Forelimb muscle (tissue), 1 donor: ENCODE data around the gene LEPR. TPM values are rescaled to one million over a fixed set of nuclear protein-coding genes. Genes with fewer than 3 reads are reported as not detected.

Source experiments
- polyA plus RNA-seq: library from polyadenylated mRNA; unstranded; fragments of 120-200 nt; gene quantifications from one replicate; pipeline ENCODE4 v1.2.1, GENCODE V29; 2013; ENCODE audit not compliant: insufficient read length

Gene LEPR
- polyA plus RNA-seq, 1 donor = 7.4 TPM

Other genes starting within 250 kb of the LEPR start
- gene DNAJC6, start 111.1 kb upstream of the LEPR start, polyA plus RNA-seq = 0.71 TPM
- 60.9 TPM for gene LEPROT, start within 50 bp of the LEPR start, polyA plus RNA-seq